ENCODE results near the gene AKAP8L.
"Not testable (repeated sequence)": the region's sequence is repeated elsewhere in the genome, so short reads cannot be mapped to it uniquely, and the experiment has no call there.

AKAP8L gene

DNA sequence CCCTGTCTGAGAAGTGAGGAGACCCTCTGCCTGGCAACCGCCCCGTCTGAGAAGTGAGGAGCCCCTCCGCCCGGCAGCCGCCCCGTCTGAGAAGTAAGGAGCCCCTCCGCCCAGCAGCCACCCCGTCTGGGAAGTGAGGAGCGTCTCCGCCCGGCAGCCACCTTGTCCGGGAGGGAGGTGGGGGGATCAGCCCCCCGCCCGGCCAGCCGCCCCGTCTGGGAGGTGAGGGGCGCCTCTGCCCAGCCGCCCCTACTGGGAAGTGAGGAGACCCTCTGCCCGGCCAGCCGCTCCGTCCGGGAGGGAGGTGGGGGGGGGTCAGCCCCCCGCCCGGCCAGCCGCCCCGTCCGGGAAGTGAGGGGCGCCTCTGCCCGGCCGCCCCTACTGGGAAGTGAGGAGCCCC lies 55.7 kb downstream of the AKAP8L start:
- not testable (repeated sequence) for H3K27me3 ChIP-seq (ENCODE audit: control insufficient read depth, insufficient read depth, low read length); H3K4me3 ChIP-seq (ENCODE audit: low read length); H3K27ac ChIP-seq (ENCODE audit: low read depth, low read length); H3K9ac ChIP-seq (ENCODE audit: low read length); H3K4me1 ChIP-seq (ENCODE audit: control insufficient read depth, insufficient read depth, low read length)
- peaks cover 35% of the 10 kb centered on the region for H3K36me3 ChIP-seq (ENCODE audit: control insufficient read depth, insufficient read depth, low read length)

DNA sequence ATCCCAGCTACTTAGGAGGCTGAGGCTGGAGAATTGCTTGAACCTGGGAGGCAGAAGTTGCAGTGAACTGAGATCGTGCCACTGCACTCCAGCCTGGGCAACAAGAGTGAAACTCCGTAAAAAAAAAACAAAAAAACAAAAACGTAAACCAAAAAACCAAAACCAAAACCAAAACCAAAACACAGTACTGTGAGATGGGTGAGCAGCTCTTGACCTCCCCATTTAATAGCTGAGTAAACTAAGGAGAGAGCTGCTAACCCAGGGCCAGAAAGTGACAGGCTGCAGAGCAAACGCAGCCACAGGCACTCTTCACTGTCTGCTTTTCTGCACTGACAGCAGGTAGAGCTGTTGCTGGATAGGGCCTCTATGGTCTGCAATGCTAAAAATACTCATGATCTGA lies 58.8 kb downstream of the AKAP8L start:
- H3K4me1 ChIP-seq (ENCODE audit: control insufficient read depth, insufficient read depth, low read length); H3K4me3 ChIP-seq (ENCODE audit: low read length); H3K9ac ChIP-seq (ENCODE audit: low read length); H3K27ac ChIP-seq (ENCODE audit: low read depth, low read length); H3K27me3 ChIP-seq (ENCODE audit: control insufficient read depth, insufficient read depth, low read length): not testable (repeated sequence)
- peaks cover 27% of the 10 kb centered on the region for H3K36me3 ChIP-seq (ENCODE audit: control insufficient read depth, insufficient read depth, low read length)

DNA sequence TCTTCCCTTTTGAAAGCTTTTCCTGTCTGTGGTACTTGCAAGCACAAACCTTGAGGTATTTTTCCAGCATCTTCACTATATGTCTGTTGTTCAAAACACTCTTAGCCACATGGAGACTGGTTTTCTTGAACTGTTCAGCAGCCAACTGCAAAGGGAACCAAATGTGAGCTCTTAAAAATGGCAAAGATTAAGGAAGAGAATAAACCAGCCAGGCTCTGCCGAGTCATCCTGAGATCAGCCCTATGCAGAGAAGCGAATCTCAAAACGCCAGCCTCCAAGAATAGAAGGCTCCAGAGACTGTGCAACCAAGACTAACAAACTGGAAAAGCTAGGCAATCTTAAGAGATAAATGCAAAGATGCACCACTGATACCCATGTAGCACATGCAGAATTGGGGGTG lies 59.9 kb downstream of the AKAP8L start:
- H3K9ac ChIP-seq (ENCODE audit: low read length), result no peak overlapping the region
- no peaks in the 10 kb centered on the region for H3K4me1 ChIP-seq (ENCODE audit: control insufficient read depth, insufficient read depth, low read length)
- H3K4me3 ChIP-seq (ENCODE audit: low read length), result no peak overlapping the region
- no peaks in the 10 kb centered on the region for H3K27me3 ChIP-seq (ENCODE audit: control insufficient read depth, insufficient read depth, low read length)
- peaks cover 30% of the 10 kb centered on the region for H3K36me3 ChIP-seq (ENCODE audit: control insufficient read depth, insufficient read depth, low read length)
- H3K27ac ChIP-seq (ENCODE audit: low read depth, low read length), result no peak overlapping the region

DNA sequence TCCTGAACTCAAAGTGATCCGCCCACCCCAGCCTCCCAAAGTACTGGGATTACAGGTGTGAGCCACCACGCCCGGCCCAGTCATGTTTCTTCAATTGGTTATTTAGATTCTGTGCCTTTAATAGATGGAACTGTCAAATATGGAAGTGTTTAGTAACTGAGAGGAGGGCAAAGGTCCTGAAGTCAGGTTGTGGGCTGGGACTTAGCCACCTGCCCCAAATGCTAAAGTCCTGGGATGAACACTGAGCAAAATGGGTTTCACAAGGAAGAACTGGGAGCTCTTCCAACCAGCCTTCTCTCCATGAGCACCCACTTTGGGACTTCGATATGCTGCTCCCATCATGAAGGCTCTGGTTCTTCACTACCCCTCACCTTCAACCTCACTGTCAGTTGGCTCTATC lies 60.9 kb downstream of the AKAP8L start:
- H3K36me3 ChIP-seq (ENCODE audit: control insufficient read depth, insufficient read depth, low read length), result peaks cover 33% of the 10 kb centered on the region
- no peak overlapping the region for H3K9ac ChIP-seq (ENCODE audit: low read length)
- no peaks in the 10 kb centered on the region for H3K4me1 ChIP-seq (ENCODE audit: control insufficient read depth, insufficient read depth, low read length)
- H3K27me3 ChIP-seq (ENCODE audit: control insufficient read depth, insufficient read depth, low read length), result no peaks in the 10 kb centered on the region
- H3K27ac ChIP-seq (ENCODE audit: low read depth, low read length), result no peak overlapping the region
- no peak overlapping the region for H3K4me3 ChIP-seq (ENCODE audit: low read length)

DNA sequence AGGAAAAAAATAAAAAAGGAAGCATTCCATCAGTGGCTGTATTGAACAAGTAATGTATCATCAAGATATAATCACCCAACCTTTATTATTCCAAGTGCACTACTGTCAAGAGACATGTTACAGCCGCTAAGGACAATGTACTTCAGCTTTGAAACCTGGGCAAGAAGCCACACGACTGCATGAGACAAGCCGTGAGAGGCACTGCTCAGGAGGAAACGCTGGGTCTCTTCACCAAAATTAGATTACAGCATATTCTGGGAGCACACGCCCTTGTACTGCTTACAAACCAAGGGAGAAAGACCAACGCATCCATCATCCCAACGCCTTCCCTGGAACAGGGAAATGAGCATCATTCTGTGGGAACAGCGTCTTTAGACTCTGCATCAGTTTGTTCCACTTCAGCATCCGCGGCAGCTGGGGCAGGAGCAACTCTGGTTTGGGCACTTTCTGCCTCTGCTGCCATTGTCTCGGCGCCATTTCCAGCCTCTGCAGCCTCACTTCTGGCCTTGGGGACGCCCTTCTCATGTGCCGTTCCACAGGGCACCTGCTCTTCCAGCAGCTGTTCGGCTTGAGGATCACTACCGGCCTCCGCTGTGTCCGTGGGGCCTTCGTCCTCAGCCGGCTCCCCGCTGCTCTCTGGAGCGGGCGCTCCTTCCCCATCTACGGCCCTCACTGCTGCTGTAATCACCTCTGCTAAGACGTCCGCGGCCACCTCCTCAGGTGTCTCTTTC lies 64.1 kb downstream of the AKAP8L start:
- H3K27me3 ChIP-seq (ENCODE audit: control insufficient read depth, insufficient read depth, low read length), result no peaks in the 10 kb centered on the region
- H3K4me3 ChIP-seq (ENCODE audit: low read length), result no peak overlapping the region
- H3K4me1 ChIP-seq (ENCODE audit: control insufficient read depth, insufficient read depth, low read length), result no peaks in the 10 kb centered on the region
- no peak overlapping the region for H3K27ac ChIP-seq (ENCODE audit: low read depth, low read length)
- H3K9ac ChIP-seq (ENCODE audit: low read length), result no peak overlapping the region
- peaks cover 19% of the 10 kb centered on the region for H3K36me3 ChIP-seq (ENCODE audit: control insufficient read depth, insufficient read depth, low read length)

DNA sequence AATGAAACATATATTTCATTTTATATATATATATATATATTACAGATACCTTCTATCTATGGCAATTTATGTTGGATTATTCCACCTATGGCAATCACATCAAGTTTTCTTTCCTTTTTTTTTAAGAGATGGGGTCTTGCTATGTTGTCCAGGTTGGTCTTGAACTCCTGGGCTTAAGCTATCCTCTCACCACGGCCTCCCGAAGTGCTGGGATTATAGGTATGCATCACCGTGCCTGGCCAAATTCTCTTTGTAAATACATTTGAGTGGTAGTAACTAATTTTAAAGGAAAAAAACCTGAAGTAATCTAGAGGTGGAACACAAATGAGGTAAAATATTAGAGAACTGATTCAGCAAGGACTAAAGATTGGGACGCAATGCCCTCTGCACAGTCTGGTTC lies 64.9 kb downstream of the AKAP8L start:
- Histone ChIP-seq H3K36me3 (ENCODE audit: control insufficient read depth, insufficient read depth, low read length) (peaks cover 19% of the 10 kb centered on the region), H3K9ac (ENCODE audit: low read length) (no peak overlapping the region), H3K27ac (ENCODE audit: low read depth, low read length) (no peak overlapping the region)

DNA sequence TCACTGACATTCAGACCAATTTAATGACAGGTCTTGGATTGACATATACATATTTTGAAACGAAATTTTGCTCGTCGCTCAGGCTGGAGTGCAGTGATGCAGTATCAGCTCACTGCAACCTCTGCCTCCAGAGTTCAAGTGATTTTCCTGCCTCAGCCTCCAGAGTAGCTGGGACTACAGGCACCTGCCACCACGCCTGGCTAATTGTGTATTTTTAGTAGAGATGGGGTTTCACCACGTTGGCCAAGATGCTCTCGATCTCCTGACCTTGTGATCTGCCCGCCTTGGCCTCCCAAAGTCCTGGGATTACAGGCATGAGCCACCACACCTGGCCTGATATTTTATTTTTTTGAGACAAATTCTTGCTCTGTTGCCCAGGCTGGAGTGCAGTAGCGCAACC lies 66.3 kb downstream of the AKAP8L start:
- H3K9ac ChIP-seq (ENCODE audit: low read length); H3K4me1 ChIP-seq (ENCODE audit: control insufficient read depth, insufficient read depth, low read length); H3K27me3 ChIP-seq (ENCODE audit: control insufficient read depth, insufficient read depth, low read length); H3K4me3 ChIP-seq (ENCODE audit: low read length); H3K27ac ChIP-seq (ENCODE audit: low read depth, low read length): not testable (repeated sequence)
- H3K36me3 ChIP-seq (ENCODE audit: control insufficient read depth, insufficient read depth, low read length), result peaks cover 12% of the 10 kb centered on the region

More for the DNA sequence above, 64.9 kb downstream of the AKAP8L start:
- H3K27me3 ChIP-seq (ENCODE audit: control insufficient read depth, insufficient read depth, low read length), result no peaks in the 10 kb centered on the region
- H3K4me3 ChIP-seq (ENCODE audit: low read length), result no peak overlapping the region
- H3K4me1 ChIP-seq (ENCODE audit: control insufficient read depth, insufficient read depth, low read length), result no peaks in the 10 kb centered on the region

DNA sequence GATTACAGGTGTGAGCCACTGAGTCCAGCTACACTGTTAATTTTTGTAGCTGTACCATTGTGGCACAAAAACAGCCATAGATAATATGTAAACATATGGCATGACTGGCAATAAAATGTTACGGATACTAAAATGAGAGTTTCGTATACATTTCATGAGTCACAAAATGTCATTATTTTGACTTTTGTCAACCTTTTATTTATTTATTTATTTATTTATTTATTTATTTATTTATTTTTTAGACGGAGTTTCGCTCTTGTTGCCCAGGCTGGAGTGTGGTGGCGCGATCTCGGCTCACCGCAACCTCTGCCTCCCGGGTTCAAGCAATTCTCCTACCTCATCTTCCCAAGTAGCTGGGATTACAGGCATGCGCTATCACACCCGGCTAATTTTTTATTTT lies 77.5 kb downstream of the AKAP8L start:
- not testable (repeated sequence) for H3K9ac ChIP-seq (ENCODE audit: low read length); H3K27ac ChIP-seq (ENCODE audit: low read depth, low read length); H3K4me1 ChIP-seq (ENCODE audit: control insufficient read depth, insufficient read depth, low read length); H3K4me3 ChIP-seq (ENCODE audit: low read length); H3K36me3 ChIP-seq (ENCODE audit: control insufficient read depth, insufficient read depth, low read length); H3K27me3 ChIP-seq (ENCODE audit: control insufficient read depth, insufficient read depth, low read length)

DNA sequence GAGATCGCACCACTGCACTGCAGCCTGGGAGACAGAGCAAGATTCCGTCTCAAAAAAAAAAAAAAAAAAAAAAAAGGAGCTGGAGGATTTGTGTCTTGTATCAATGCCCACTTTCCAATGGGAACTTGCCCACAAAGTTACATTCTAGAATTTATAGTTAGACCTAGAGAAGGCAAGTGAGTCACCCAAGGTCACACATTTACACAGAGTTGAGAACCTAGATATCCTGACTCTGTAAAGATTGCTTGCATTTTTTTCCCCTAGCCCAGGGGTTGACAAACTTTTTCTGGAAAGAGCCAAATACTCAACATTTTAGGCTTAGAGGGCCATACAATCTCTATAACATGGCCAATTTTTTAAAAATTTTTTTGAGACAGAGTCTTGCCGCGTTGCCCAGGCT lies 78.7 kb downstream of the AKAP8L start:
- no peaks in the 10 kb centered on the region for H3K4me1 ChIP-seq (ENCODE audit: control insufficient read depth, insufficient read depth, low read length)
- H3K4me3 ChIP-seq (ENCODE audit: low read length), result no peak overlapping the region
- H3K27me3 ChIP-seq (ENCODE audit: control insufficient read depth, insufficient read depth, low read length), result no peaks in the 10 kb centered on the region
- H3K36me3 ChIP-seq (ENCODE audit: control insufficient read depth, insufficient read depth, low read length), result no peaks in the 10 kb centered on the region
- H3K27ac ChIP-seq (ENCODE audit: low read depth, low read length), result no peak overlapping the region
- no peak overlapping the region for H3K9ac ChIP-seq (ENCODE audit: low read length)

DNA sequence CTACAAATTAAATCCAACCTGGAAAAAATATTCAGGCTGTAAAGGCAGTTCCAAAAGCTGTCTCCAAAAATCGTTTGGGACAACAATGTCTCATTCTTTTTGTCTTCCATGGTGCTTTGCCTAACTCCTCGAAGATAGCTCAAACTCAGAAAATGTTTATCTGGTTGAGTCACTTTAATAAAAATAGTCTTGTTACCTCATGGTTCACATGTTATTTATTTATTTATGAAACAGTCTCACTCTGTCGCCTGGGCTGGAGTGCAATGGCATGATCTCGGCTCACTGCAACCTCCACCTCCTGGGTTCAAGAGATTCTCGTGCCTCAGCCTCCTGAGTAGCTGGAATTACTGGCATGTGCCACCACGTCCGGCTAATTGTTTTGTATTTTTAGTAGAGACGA lies 81.6 kb downstream of the AKAP8L start:
- H3K9ac ChIP-seq (ENCODE audit: low read length), result no peak overlapping the region
- H3K27me3 ChIP-seq (ENCODE audit: control insufficient read depth, insufficient read depth, low read length), result no peaks in the 10 kb centered on the region
- peaks cover 6% of the 10 kb centered on the region for H3K4me1 ChIP-seq (ENCODE audit: control insufficient read depth, insufficient read depth, low read length)
- no peak overlapping the region for H3K27ac ChIP-seq (ENCODE audit: low read depth, low read length)
- H3K36me3 ChIP-seq (ENCODE audit: control insufficient read depth, insufficient read depth, low read length), result no peaks in the 10 kb centered on the region
- H3K4me3 ChIP-seq (ENCODE audit: low read length), result no peak overlapping the region

DNA sequence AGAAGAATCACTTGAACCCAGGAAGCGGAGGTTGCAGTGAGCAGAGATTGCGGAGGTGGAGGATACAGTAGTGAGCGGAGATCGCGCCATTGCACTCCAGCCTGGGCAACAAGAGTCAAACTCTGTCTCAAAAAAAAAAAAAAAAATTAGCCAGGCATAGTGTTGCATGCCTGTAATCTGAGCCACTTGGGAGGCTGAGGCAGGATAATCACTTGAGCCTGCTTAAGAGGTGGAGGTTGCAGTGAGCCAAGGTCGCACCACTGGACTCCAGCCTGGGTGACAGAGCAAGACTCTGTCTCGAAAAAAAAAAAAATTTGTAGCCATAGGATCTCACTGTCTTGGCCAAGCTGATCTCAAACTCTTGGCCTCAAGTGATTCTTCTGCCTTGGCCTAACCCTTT lies 82.8 kb downstream of the AKAP8L start:
- not testable (repeated sequence) for H3K4me3 ChIP-seq (ENCODE audit: low read length); H3K27ac ChIP-seq (ENCODE audit: low read depth, low read length); H3K9ac ChIP-seq (ENCODE audit: low read length); H3K27me3 ChIP-seq (ENCODE audit: control insufficient read depth, insufficient read depth, low read length); H3K36me3 ChIP-seq (ENCODE audit: control insufficient read depth, insufficient read depth, low read length); H3K4me1 ChIP-seq (ENCODE audit: control insufficient read depth, insufficient read depth, low read length)

DNA sequence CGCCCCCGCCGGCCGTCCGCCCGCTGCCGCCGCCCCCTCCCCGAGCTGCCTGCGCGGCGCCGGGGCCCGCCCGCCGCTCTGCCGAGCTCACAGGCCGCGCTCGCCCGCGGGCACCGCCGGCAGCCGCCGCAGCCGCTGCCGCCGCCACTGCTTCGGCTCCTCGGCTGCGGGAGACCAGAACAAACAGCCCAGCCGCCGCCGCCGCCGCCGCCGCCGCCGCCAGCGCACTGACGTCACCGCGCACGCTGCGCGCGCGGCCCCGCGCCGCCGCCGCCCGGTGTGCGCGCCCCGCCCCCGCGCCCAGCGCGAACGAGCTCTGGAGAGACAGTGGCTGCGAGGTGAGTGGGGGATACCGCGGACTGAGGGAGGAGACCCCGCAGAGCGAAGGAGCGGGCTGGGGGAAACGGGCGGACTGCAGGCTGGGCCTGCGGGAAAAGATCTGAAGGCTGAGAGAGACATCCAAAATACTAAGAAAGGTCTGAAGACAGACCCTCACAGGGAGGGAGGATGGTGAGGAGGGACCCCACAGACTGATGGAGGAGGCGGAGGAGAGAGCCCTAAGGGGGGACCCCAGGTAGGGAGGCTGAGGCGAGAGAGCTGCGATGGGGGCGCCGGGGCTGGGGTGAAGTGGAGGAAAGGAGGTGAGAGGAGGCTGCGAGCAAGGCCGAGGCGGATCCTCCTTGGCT lies 86.3 kb downstream of the AKAP8L start, which contains the start of gene BRD4:
Gene BRD4 (minus strand): TSS at position 229 of the 686 bp plus-strand sequence. CDS start 59,440 bp downstream, outside the sequence.
- Histone ChIP-seq H3K4me1 (ENCODE audit: control insufficient read depth, insufficient read depth, low read length) (peaks cover 17% of the 10 kb centered on the region), H3K36me3 (ENCODE audit: control insufficient read depth, insufficient read depth, low read length) (no peaks in the 10 kb centered on the region), H3K27ac (ENCODE audit: low read depth, low read length) (peak within 1 kb of the TSS; percentile 91), H3K4me3 (ENCODE audit: low read length) (peak within 1 kb of the TSS; percentile 93), H3K9ac (ENCODE audit: low read length) (peak within 1 kb of the TSS; percentile 84), H3K27me3 (ENCODE audit: control insufficient read depth, insufficient read depth, low read length) (no peaks in the 10 kb centered on the region)
